WI38 (cell line): ENCODE data around the gene TLE1.
"Not testable (repeated sequence)": the region's sequence is repeated elsewhere in the genome, so short reads cannot be mapped to it uniquely, and the experiment has no call there.

Experiments used
- H3K4me3 ChIP-seq: 2 replicates; pipeline ENCODE4 v1.5.1; 2011; ENCODE audit warnings: low read depth, mild to moderate bottlenecking, control low read depth, low read length
- CTCF ChIP-seq: IDR thresholded peaks from 2 replicates; pipeline ENCODE4 v1.5.1; 2012; ENCODE audit warnings: low read depth, mild to moderate bottlenecking, control low read depth, low read length

TLE1 gene

GRCh38 chr9:81597419-81598122 is 91.8 kb downstream of the TLE1 start:
- no peak overlapping the region for H3K4me3 ChIP-seq
- TF ChIP-seq CTCF = no peak

- TF ChIP-seq CTCF = no peak
- H3K4me3 ChIP-seq = no peak overlapping the region
Measured at GRCh38 chr9:81596679-81597418, 92.5 kb downstream of the TLE1 start.

GRCh38 chr9:81595887-81596543 is 93.3 kb downstream of the TLE1 start:
- no peak overlapping the region for H3K4me3 ChIP-seq
- TF ChIP-seq CTCF = no peak

GRCh38 chr9:81595293-81595692 is 94.1 kb downstream of the TLE1 start:
- not testable (repeated sequence) for H3K4me3 ChIP-seq

GRCh38 chr9:81594415-81594814 is 94.9 kb downstream of the TLE1 start:
- H3K4me3 ChIP-seq = no peak overlapping the region
- TF ChIP-seq CTCF = no peak

- no peak for TF ChIP-seq CTCF
Measured at GRCh38 chr9:81592887-81593266, 96.5 kb downstream of the TLE1 start.

GRCh38 chr9:81591791-81592190 is 97.6 kb downstream of the TLE1 start:
- H3K4me3 ChIP-seq = no peak overlapping the region
- no peak for TF ChIP-seq CTCF

More at GRCh38 chr9:81592887-81593266, 96.5 kb downstream of the TLE1 start:
- H3K4me3 ChIP-seq = no peak overlapping the region
